GM18520 (cell line): ENCODE measurements around the gene ZNF133.
"Not testable (repeated sequence)": the region's sequence is repeated elsewhere in the genome, so short reads cannot be mapped to it uniquely, and the experiment has no call there.

ENCODE experiments used
- ATAC-seq: cut with Tn5 transposase; IDR thresholded peaks from one replicate; pipeline ENCODE4 v1.9.1; 2021; ENCODE audit not compliant: unreplicated experiment

Gene ZNF133

DNA sequence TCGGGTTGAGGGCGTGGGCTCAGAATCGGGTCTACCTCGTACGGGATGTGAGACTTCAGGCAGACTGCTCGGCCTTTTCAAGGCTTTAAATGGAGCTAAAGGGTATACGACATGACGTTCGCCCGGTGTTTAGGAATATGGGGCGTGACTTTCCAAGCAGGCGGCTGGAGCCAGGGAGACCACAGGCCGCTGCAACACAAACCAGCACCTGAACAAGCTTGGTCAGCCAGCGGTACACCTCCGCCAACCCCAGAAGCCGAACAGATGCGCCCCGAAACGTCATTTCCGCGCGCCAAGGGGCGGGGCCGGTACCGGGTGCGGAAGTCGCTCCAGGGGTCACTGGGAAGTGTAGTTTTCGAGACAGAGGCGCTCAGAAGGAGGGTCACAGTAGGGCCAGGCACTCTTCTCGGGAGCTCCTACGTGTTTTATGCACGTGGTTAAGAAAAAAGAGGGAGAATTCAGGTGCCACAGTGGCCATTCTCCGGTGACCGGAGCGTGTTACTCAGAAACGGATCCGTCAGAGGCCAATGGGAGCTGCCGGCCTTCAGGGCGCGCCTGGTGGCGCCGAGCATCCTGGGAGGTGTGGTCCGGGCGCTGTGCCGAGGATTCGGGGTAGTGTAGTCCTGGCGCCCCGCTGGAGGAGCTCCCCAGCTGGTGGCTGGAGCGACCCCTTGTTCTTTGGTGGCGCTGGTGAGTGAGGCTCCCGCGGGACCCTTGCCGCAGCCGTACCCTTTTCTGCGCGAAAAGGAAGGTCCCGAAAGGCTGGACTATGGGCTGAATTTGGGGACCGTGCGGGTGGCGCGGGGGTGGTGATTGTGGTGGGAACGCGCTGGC lies at the start of gene ZNF133:
Gene ZNF133, plus strand, starts transcription at position 613 of the 834 bp plus-strand sequence. CDS start 17,160 bp downstream, outside the sequence.
- peak; percentile 91 for ATAC-seq

DNA sequence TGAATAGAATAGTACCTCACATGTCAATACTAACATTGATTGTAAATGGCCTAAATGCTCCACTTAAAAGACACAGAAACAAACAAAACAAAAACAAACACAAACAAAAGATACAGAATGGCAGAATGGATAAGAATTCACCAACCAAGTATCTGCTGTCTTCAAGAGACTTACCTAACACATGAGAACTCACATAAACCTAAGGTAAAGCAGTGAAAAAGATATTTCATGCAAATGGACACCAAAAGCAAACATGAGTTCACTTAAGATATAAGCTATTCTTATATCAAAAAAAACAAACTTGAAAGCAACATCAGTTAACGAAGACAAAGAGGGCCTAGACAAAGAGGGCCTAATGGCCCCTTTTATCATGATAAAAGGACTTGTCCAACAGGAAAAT lies 47.3 kb upstream of the ZNF133 start:
- no peak for ATAC-seq

DNA sequence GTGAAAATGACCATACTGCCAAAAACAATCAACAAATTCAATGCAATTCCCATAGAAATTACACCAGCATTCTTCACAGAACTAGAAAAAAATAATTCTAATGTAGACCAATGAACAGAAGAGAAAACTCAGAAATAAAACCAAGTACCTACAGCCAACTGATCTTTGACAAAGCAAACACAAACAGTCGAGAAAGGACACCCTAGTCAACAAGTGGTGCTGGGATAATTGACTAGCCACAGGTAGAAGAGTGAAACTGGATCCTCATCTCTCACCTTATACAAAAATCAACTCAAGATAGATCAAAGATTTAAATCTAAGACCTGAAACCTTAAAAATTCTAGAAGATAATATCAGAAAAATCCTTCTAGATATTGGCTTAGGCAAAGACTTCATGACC lies 44.5 kb upstream of the ZNF133 start:
- no peak for ATAC-seq

DNA sequence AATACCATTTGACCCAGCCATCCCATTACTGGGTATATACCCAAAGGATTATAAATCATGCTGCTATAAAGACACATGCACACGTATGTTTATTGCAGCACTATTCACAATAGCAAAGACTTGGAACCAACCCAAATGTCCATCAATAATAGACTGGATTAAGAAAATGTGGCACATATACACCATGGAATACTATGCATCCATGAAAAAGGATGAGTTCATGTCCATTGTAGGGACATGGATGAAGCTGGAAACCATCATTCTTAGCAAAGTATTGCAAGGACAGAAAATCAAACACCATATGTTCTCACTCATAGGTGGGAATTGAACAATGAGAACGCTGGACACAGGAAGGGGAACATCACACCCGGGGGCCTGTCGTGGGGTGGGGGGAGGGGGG lies 39.8 kb upstream of the ZNF133 start:
- not testable (repeated sequence) for ATAC-seq

DNA sequence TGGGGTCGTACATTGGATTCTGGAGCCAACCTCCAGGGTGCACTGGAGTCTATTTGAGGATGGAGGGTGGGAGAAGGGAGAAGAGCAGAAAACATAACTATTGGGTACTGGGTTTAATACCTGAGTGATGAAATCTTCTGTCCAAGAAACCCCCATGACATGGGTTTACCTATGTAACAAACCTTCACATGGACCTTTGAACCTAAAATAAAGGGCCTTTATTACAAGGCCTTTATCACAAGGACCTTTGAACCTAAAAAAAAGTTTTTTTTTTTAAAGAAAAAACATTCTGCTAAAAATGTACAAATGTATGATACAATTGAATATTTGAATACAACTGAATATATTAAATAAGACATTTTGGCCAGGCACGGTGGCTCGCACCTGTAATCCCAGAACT lies 38.1 kb upstream of the ZNF133 start:
- no peak for ATAC-seq

DNA sequence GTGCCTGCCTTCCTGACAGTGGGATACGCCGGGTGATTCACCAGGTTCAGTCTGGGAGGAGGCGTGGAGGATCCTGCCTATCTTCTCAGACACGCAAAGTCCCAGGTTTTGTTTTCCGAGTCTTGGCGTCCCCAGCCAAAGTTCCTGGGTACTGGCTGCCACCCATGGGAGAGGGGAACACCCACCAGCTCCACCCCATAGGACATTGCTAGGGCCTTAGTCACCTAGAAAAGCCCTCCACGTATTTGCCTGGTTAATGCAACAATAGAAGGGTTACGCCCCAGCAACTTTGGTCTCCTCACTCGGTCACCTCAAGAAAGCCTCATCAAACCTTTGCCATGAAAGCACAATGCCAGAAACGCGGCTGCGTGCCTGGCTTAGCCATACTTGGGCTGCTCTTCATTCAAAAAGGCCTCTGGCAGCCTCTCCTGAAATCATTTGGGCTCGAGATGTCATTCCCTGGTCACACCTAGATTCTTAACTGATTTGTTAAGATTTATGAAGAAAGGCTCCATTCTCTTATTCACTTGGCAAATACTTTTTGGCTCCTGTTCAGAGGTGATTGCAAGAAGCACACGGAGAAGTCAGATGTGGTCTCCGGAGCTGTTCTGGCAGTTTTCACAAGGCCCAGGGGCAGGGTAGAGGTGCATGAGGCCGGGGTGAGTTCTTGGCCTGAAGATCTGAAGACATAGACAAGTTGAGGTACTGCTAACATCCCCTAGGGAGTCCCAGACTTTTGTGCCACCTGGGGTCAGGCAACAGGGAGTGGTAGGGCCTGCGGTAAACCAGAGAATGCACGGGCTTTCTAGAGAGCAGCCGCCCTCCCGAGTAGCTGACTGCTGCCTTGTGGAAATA lies 35.5 kb upstream of the ZNF133 start:
- no peak for ATAC-seq

DNA sequence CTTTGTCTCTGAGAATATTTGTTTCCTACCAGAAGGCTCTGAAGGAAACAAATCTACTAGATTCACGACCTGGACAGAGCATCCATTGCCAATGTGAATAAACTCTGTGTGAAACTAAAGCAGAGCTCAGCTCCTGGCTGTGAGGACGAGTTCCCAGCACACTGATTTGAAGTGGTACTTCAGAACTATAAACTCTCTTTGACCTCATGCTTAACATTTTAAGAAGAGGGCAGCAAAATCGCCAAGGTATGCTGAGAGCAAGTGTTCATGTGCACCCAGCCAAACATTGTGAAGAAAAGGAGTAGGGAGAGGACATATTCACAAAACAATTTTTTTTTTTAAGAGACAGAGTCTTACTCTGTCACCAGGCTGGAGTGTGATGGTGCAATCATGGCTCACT lies 33.7 kb upstream of the ZNF133 start:
- ATAC-seq: no peak

DNA sequence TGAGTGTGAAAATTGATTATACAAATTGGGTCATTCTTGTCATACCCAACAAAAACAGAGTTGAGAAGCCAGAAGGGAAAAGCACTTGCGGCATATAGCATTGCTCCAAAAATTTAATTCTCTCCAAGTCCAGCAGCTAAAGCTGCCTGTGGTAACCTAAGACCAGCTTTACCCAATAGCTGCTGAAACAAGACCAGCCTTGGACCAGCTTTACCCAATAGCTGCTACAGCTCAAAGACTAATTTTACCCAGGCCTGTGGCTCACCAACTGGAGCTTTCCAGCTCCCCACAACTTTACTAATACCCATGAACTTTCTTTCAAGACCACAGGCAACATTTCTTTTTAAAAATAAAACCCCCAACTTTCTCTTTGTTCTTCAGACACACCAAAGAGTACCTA lies 32.8 kb upstream of the ZNF133 start:
- no peak for ATAC-seq

DNA sequence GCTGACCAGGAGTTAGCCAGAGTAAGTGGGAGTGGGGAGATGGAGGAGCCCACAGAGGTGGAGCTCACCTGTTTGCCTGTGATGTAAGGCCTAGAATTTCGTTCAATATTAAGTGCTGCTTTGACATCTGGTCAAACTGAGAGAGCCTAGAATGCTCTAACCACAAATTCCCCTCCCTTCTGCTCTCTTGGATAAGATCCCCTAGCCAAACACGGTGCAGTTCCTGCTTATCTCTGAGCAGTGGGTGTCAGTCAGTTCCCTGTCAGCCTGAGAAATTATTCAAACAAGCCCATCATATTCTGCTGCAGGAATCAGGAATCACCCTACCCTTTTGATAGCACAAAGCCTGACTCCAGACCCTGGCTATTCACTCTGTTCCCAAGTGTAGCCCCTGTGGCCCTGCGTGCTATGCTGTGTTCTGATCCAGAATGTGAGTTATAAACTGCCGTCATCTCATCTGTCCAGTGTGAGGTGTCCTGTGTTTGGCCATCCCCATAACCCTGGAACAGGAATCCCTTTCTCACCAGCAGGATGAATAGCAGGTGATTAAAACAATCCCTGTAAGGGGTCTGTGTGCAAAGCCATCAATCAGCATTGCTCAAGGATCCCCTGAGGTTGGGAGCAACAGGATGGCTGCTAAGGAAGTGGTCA lies 31.8 kb upstream of the ZNF133 start:
- no peak for ATAC-seq

DNA sequence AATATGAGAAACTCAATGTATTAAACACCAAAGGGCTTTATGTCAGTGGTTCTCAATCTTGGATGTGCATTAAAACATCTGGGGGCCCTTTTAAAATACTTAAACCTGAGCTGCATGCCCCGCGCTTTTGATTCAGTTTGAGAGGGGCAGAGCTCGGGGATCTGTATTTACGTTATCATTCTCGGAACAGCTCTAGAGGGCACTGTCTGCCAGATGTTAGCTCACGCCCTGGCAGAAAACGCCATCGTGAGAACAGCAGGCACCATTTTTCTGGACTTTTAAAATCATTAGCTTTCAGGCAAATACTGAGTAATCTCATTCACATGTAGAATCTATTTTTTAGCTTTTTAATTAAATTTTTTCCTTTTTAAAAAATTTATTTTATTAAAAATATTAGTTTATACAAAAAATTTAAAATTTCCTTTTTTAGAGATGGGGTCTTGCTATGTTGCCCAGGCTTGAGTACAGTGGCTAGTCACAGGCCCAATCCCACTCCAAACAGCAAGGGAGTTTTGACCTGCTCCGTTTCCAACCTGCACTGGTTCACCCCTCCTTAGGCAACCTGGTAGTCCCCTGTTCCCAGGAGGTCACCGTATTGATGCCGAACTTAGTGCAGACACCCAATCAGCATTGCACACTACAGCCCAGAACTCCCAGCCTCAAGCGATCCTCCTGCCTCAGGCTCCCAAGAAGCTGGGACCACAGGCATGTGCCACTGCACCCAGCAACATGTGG lies 30.0 kb upstream of the ZNF133 start:
- ATAC-seq: no peak

DNA sequence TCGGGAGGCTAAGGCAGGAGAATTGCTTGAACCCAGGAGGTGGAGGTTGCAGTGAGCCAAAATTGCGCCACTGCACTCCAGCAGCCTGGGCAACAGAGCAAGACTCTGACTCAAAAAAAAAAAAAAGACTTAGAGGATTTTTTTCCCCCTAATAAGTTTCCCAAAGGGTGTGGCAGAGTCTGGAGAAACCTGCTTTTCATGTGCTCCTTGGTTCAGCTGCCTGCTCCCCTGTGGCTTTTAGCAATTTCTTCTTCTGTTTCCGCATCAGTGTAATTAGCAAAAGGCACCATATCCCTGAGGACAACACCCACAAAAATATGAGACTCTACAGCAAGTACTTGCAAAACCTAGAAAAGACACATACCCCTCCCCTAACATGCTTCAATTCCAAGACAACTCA lies 28.6 kb upstream of the ZNF133 start:
- no peak for ATAC-seq

DNA sequence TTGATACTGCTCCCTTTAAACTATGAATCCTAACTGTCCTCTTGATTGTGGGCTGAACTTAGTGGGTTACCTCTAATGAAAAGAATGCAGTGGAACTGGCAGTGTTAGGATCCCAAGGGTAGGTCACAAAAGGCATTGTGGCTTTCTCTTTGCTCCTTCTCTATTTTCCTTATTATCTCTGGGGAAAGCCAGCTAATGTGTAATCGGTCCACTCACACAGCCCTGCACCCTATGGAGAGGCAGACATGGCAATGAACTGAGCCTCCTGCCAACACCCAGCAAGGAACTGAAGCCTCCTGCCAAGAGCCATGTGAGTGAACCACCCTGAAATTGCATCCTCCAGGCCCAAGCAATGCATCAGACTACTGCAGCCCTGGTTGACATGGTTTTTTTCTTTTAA lies 24.6 kb upstream of the ZNF133 start:
- ATAC-seq: no peak

DNA sequence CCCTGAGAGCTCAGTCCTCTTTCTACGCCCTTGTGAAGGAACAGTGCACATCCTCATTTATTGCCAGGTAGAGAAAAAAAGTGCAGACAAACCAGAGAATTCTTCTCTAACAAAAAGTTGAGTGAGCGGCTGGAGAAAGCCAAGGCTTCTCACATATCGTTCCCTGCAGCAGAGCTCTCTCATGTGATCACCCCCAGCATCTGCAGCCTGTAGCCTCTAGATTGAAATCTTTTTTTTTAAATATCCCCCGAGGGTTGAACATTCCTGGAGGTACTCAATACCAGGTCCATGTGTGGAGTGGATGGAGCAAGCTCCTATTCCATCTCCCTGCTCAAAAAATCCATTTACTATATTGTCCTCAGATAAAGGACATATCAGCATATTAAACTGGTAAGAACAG lies 22.9 kb upstream of the ZNF133 start:
- ATAC-seq: no peak

DNA sequence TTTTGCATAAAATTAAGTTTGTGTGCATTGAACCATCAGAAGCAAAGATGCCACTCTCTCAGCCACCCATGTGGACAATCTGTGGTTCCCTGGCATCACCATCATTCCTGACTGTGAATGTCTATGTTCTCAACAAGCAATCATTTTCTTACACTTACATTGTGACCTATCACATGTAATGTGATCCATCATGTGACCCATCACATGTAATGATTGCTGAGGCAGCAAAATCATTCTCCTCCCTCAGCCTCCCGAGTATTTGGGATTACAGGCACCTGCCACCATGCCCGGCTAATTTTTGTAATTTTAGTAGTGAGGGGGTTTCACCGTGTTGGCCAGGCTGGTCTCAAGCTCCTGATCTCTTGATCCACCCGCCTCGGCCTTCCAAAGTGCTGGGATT lies 22.0 kb upstream of the ZNF133 start:
- no peak for ATAC-seq

DNA sequence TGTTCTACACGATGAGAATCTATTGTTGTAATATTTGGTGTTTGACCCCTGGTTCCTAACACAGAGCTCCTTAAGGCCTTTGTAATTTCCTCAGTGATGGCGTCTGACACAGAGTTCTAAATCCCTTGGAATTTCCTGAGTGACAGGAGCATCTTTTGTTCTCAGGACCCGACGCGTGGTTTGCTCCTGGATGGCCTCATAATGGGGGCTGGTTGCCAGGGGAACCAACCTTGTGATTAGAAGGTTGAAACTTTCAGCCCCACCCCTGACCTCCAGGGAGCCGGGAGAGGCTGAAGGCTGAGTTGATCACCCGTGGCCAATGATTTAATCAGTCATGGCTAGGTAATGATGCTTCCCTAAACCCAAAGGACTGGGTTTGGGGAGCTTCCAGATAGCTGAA lies 20.5 kb upstream of the ZNF133 start:
- ATAC-seq: no peak

DNA sequence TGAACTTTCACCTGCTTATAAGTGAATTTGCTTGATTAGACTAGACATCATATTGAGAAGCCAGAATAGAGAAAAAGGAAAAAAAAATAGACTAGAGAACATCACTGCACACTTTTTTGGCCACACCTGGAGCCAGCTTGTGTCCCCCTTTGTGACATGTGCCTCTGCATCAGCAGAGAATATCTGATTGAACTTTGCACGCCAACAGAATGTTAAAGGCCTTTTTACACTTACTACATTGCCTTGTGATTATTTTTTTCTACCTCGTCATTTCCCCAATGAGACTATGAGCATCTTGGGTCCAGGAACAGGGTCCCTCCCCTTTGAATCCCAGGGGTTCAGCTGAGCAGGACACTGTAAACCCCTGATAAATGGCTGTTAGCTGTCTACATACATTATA lies 17.2 kb upstream of the ZNF133 start:
- no peak for ATAC-seq

DNA sequence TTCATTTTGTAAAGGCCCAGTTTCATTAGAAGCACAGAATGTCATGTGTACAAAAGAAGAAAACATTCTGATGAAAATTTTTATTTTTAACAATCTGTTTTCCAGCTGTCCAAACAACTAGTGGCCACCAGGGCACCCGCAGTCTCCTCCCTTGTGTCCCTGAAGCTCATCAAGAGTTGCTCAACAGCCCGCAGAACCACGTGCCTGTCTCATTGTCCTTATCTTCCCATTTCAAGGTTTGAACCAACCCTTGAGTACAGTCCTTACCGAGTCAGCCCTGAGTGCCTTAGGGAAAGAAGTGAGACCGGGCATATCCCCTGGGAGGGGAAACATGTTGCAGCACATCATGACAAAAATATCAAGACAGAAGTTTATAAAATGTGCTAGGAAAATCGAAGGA lies 15.9 kb upstream of the ZNF133 start:
- ATAC-seq: no peak

DNA sequence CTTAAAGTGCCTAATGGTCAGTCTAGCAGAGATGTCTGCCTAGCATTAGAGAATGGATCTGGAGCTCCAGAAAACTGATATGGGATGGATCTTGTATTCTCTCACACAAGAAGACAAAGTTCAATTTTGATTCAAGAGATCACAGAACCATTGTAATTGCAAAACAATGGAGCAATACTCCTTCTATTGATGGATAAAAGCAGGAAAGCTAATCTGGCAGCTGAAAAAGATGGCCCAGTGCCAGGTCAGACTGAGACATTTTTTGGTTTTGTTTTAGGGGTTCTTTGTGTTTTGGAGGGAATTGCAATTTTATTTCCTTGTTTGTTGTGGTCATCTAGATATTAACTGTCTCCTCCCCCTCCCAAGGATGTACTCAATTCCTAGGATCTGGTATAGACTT lies 14.6 kb upstream of the ZNF133 start:
- ATAC-seq: no peak

DNA sequence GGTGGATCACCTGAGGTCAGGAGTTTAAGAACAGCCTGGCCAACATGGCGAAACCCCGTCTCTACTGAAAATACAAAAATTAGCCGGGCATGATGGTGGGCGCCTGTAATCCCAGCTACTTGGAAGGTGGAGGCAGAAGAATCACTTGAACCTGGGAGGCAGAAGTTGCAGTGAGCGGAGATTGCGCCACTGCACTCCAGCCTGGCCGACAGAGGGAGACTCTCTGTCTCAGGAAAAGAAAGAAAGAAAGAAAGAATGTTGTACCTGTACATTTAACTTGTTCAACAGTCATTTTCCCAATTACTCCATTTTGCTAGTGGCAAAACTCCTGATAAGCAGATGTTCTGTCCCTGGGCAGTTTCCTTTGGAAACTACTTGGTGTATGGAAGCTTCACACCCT lies 12.4 kb upstream of the ZNF133 start:
- ATAC-seq: not testable (repeated sequence)

DNA sequence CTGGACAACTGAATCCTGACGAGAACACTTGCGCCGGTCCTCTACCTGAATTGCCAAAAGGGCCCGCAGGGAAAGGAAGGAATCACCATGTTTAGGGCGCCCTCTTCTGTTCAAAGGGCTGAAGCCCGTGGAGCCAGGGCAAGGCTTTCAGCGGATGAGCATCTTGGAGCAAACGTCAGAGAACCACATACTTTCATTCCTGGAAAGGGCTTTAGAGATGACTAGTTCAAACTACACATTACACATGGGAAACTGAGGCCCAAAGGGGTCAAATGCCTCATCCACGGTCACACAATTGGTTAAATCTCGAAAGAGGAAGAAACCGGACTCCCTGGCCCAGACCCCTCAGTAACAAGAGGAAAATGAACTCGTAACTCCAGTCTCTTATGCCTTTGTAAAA lies 11.5 kb upstream of the ZNF133 start:
- ATAC-seq: no peak

DNA sequence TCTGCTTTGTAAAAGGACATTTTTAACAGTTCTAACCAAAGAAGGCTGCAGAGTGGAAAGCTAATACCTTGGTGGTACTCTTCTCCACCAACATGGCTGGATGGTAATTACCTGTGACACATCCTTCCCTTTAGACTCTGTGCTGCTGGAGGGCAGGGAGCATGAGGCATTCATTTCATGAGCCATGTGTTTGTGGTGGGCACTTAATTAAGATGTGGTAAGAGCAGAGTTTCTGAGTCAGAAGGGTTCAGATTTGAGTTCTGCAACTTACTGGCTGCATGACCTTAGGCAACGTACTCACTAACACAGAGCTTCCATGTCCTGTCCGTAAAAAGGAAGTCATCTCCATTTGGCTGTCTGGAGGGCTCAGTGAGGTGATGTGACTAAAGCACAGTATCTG lies 9.1 kb upstream of the ZNF133 start:
- no peak for ATAC-seq
